EL (cell line): Measurements from ENCODE around the gene METTL9.
"Not testable (repeated sequence)": the region's sequence is repeated elsewhere in the genome, so short reads cannot be mapped to it uniquely, and the experiment has no call there.

Experiments used
- DNase-seq: peaks from one replicate; pipeline ENCODE4 v3.0.0-alpha.2; 2016

Gene METTL9

GRCh38 chr16:21576323-21576722 is 23.1 kb upstream of the METTL9 start:
- not testable (repeated sequence) for DNase-seq

DNA sequence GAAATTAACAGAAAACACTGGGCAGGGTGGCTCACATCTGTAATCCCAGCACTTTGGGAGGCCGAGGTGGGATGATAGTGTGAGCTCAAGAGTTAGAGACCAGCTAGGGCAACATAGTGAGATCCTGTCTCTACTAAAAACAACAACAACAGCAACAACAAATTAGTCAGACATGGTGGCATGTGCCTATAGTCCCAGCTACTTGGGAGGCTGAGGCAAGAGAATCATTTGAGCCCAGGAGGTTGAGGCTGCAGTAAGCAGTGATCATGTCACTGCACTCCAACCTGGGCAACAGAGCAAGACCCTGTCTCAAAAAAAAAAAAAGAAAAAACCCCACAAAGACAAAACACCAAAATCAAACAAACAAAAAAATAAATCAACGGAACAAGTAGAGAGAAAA is 21.9 kb upstream of the METTL9 start:
- not testable (repeated sequence) for DNase-seq

- DNase-seq: not testable (repeated sequence)
These were observed 21.1 kb upstream of the METTL9 start for GRCh38 chr16:21578311-21578710.

GRCh38 chr16:21580131-21580530 is 19.2 kb upstream of the METTL9 start:
- DNase-seq: not testable (repeated sequence)

- DNase-seq: no peak
These were observed 18.6 kb upstream of the METTL9 start for GRCh38 chr16:21580807-21581206.

- no peak for DNase-seq
These were observed 14.6 kb upstream of the METTL9 start for GRCh38 chr16:21584817-21585216.

- DNase-seq: not testable (repeated sequence)
These were observed 10.8 kb upstream of the METTL9 start for GRCh38 chr16:21588593-21588992.

- no peak for DNase-seq
These were observed 9.8 kb upstream of the METTL9 start for GRCh38 chr16:21589551-21589950.

DNA sequence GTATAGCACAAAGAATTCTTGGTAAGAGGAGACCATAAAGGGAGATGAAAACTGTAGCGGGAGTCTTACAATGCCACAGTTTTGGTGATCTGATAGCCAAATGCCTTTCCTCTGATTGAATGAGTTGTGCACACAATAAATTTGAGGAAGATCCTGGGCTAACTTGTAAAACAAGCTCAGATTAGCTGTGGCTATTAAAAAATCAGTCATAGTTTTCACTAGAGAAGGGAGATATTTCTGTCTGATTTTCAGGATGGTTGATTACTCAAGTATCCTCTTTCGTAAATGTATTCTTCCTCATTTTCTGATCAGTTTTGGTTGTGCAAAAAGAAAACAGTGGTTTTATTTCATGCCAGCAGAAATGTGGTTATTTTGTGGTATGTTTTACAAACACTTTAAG is 9.1 kb upstream of the METTL9 start:
- peak; percentile 46 for DNase-seq

- DNase-seq: no peak
These were observed 8.6 kb upstream of the METTL9 start for GRCh38 chr16:21590796-21591195.

DNA sequence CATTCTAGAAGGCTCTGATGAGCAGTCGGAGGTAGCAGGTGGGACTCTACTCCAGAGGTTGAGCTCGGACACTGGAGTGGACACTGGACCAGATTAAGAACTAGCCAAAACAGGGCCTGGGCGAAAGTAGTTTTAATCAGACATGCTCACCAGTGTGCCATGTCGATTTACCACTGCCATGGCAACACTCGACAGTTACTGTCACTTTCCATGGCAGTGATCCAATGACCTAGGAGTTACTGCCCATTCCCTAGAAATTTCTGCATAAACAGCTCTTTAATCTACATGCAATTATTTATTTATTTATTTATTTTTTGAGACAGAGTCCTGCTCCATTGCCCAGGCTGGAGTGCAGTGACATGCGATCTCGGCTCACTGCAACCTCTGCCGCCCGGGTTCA is 7.2 kb upstream of the METTL9 start:
- DNase-seq: no peak

- DNase-seq: no peak
These were observed 5.7 kb upstream of the METTL9 start for GRCh38 chr16:21593530-21594289.

- DNase-seq: no peak
These were observed 1.8 kb upstream of the METTL9 start for GRCh38 chr16:21597561-21598030.

DNA sequence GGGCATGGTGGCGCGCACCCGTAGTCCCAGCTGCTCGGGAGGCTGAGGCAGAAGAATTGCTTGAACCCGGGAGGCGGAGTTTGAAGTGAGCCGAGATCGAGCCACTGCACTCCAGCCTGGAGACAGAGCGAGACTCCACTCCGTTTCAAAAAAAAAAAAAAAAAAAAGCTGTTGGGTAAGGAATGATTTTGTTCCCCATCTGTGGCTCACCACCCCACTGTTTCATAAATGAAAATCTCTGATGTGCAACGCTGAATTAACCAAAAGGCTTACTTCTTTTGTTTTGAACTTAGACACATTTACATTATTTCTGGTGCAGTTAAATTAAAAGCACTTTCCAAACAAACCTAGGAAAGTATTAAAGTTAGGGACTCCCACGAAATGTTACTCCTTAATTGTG is 1.2 kb upstream of the METTL9 start:
- no peak for DNase-seq

DNA sequence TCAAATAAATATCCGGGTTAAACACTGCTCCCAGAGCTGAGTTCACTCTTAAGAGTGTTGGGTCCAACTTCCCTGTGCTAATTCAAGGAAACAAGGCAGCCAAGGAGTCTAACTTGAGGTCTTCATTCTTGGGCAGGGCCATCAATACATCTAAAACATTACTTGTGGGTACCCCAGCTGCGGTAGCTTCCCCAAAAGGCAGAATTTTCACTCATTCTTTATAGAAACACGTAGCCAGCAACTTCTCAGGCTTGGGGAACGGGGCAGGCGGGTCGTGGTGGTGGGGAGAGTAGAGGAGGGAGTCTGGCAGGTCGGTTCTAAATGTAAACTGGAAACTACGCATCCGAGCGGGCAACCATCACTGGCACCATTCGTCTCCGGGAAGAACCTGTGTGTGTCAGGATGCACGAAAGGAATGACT is 666 bp upstream of the METTL9 start:
- peak; percentile 15 for DNase-seq

GRCh38 chr16:21600031-21600773 is 825 bp downstream of the METTL9 start:
- peak; percentile 42 for DNase-seq

DNA sequence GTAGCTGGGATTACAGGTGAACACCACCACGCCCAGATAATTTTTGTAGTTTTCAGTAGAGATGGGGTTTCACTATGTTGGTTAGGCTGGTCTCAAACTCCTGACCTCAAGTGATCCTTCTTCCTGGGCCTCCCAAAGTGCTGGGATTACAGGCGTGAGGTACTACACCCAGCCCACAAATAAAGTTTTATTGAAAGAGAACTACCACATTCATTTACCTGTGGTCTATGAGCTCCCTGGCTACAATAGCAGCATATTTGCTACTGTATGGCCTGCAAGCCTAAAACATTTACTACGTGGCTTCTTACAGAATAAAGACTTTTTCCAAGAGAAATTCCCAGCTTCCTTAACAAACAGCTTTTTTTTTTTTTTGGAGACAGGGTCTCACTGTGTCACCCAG is 3.4 kb downstream of the METTL9 start:
- DNase-seq: no peak

GRCh38 chr16:21603928-21604327 is 4.6 kb downstream of the METTL9 start:
- no peak for DNase-seq

DNA sequence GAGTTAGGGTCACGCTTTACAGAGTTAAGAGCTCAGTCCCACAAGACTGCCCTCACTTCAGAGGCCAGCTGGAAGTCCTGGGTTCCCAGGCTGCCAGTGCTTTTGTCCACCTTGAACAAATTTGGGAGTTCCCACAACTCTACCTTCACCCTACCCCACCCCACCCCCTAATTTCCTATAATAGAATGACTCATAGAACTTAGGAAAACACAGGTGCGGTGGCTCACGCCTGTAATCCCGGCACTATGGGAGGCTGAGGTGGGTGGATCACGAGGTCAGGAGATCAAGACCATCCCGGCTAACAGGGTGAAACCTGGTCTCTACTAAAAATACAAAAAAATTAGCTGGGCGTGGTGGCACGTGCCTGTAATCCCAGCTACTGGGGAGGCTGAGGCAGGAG is 6.5 kb downstream of the METTL9 start:
- not testable (repeated sequence) for DNase-seq

GRCh38 chr16:21608639-21609328 is 9.4 kb downstream of the METTL9 start:
- no peak for DNase-seq

DNA sequence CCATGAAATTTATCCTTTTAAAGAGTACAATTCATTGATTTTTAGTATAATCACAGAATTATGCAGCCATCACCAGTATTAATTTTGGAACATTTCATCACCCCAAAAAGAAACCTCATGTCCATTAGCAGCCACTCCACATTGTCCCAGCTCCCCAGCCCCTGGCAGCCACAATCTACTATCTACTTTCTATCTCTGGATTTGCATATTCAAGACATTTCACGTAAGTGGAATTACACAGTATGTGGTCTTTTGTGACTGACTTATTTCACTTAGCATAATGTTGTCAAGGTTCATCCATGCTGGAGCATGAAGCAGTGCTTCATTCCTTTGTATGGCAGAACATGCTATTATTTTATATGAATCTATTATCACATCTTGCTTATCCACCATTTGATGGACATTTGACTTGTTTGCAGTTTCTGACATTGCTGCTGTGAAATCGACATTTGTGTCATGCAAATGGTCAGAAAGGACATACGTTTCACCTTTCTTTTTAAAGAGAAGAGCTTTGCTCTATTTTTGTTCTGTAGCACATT is 10.7 kb downstream of the METTL9 start:
- no peak for DNase-seq

DNA sequence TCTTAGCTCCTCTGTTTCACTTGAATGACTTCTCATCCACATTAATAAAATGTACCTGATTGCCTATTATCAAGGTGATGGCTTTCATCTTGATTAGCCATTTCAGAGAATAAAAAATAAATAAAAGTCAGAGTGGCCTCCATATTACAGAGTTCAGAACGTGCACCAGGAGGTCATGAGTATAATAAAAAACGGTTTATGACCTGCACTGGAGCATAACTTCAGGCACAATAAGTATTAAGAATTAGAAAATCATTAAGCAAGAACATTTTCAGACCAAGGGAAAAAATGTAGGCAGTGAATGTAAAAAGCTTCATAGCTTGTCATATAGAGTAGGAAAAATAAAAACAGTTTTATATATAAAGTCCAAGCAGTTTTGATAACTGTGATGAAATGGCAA is 11.4 kb downstream of the METTL9 start:
- no peak for DNase-seq

- no peak for DNase-seq
These were observed 11.8 kb downstream of the METTL9 start for GRCh38 chr16:21611198-21611555.
